Measurements from ENCODE around the gene ELMOD3.
"Not testable (repeated sequence)": the region's sequence is repeated elsewhere in the genome, so short reads cannot be mapped to it uniquely, and the experiment has no call there.

The ELMOD3 gene

GRCh38 chr2:85377083-85377482, 22.5 kb downstream of the ELMOD3 start:
- DNase-seq, result no peak

- no peak for DNase-seq
Observed at GRCh38 chr2:85378257-85378656, 23.7 kb downstream of the ELMOD3 start.

- no peak for DNase-seq
Observed at GRCh38 chr2:85380048-85380447, 25.5 kb downstream of the ELMOD3 start.

GRCh38 chr2:85383151-85383550, 28.6 kb downstream of the ELMOD3 start:
- not testable (repeated sequence) for DNase-seq

GRCh38 chr2:85383850-85384249, 29.3 kb downstream of the ELMOD3 start:
- no peak for DNase-seq

- no peak for DNase-seq
Observed at GRCh38 chr2:85385746-85386145, 31.2 kb downstream of the ELMOD3 start.

GRCh38 chr2:85387754-85388153, 33.2 kb downstream of the ELMOD3 start:
- DNase-seq, result no peak

- DNase-seq, result no peak
Observed at GRCh38 chr2:85388878-85389538, 34.4 kb downstream of the ELMOD3 start.

GRCh38 chr2:85390941-85391669, 36.5 kb downstream of the ELMOD3 start:
- DNase-seq, result peak; percentile 69

- no peak for DNase-seq
Observed at GRCh38 chr2:85393836-85394235, 39.3 kb downstream of the ELMOD3 start.

- no peak for DNase-seq
Observed at GRCh38 chr2:85394261-85394681, 39.7 kb downstream of the ELMOD3 start.

GRCh38 chr2:85394976-85395375, 40.4 kb downstream of the ELMOD3 start:
- DNase-seq, result no peak

GRCh38 chr2:85395912-85396475, 41.4 kb downstream of the ELMOD3 start:
- no peak for DNase-seq

- DNase-seq, result no peak
Observed at GRCh38 chr2:85396531-85397470, 42.2 kb downstream of the ELMOD3 start.

GRCh38 chr2:85397925-85398331, 43.4 kb downstream of the ELMOD3 start:
- no peak for DNase-seq

- no peak for DNase-seq
Observed at GRCh38 chr2:85398426-85399182, 44.0 kb downstream of the ELMOD3 start.

GRCh38 chr2:85399183-85399455, 44.5 kb downstream of the ELMOD3 start:
- DNase-seq, result no peak

GRCh38 chr2:85400023-85400422, 45.5 kb downstream of the ELMOD3 start:
- no peak for DNase-seq

- peak; percentile 37 for DNase-seq
Observed at GRCh38 chr2:85400541-85401463, 46.2 kb downstream of the ELMOD3 start.

- no peak for DNase-seq
Observed at GRCh38 chr2:85401464-85401805, 46.9 kb downstream of the ELMOD3 start.

GRCh38 chr2:85401844-85402243, 47.3 kb downstream of the ELMOD3 start:
- DNase-seq, result peak; percentile 34
